HFFc6 (cell line): ENCODE data around the gene KPNB1. TPM values are rescaled to one million over a fixed set of nuclear protein-coding genes. Genes with fewer than 3 reads are reported as not detected.

ENCODE experiments used
- DNase-seq: peaks from one replicate; pipeline ENCODE4 v3.0.0-alpha.2; 2018
- H3K27ac Mint-ChIP-seq: 2 replicates; pipeline ENCODE4 v1.8.0; 2020; ENCODE audit warnings: mild to moderate bottlenecking, mixed read lengths
- H3K27me3 Mint-ChIP-seq: 2 replicates; pipeline ENCODE4 v1.8.0; 2021; ENCODE audit warnings: mild to moderate bottlenecking, moderate library complexity, mixed read lengths; ENCODE audit not compliant: insufficient read depth
- H3K36me3 Mint-ChIP-seq: 2 replicates; pipeline ENCODE4 v1.8.0; 2021; ENCODE audit warnings: low read depth, mixed read lengths
- H3K4me1 Mint-ChIP-seq: 2 replicates; pipeline ENCODE4 v1.8.0; 2020; ENCODE audit warnings: low read depth, mixed read lengths
- H3K4me3 Mint-ChIP-seq: 2 replicates; pipeline ENCODE4 v1.8.0; 2020; ENCODE audit warnings: mild to moderate bottlenecking, moderate library complexity, mixed read lengths
- H3K9me3 Mint-ChIP-seq: 2 replicates; pipeline ENCODE4 v1.8.0; 2020; ENCODE audit warnings: mild to moderate bottlenecking, mixed read lengths
- total RNA-seq, 6 experiments: library from RNA; stranded (reverse); fragmentation: NEBNext Ultra II Directional; extraction: Animal tissue kit (Norgen Biotek cat#: 25700); gene quantifications; 2 replicates in 1 of 6; 3 replicates in 5 of 6; pipeline ENCODE4 v1.2.3, GENCODE V29; 2021
- TF ChIP-seq, protein P1 (sequence below): fragments of 200-600 bp; sonication (generic); IDR thresholded peaks from 2 replicates; pipeline ENCODE4 v1.5.0; 2021; ENCODE audit warnings: antibody characterized with exemption, mild to moderate bottlenecking

Gene KPNB1
- total RNA-seq, 6 experiments from 2014 or later = 439 to 580 (median 549) TPM

DNA sequence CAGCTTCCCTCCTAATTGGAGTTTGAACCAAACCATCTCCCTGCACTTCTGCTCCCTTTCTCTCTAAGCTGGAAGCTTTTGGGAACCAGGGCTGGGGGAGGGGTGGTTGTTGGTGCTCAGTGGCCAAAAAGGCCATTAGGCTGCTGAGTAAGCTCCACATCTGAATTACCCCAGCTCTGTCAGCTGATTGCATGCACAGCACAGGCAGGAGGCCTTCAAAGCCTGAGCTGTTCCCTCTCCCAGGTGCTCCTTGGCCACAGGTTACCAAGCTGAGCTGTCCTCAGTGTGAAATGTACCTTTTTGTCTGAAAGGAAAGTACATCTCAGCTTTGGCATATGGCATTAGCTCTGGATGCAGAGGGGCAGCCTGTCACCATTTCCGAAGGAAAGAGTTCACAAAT is 38.0 kb downstream of the KPNB1 start:
- peaks cover 41% of the 10 kb centered on the region for H3K36me3 Mint-ChIP-seq
- H3K27ac Mint-ChIP-seq = no peak overlapping the region
- DNase-seq = no peak
- TF ChIP-seq, protein P1, sequence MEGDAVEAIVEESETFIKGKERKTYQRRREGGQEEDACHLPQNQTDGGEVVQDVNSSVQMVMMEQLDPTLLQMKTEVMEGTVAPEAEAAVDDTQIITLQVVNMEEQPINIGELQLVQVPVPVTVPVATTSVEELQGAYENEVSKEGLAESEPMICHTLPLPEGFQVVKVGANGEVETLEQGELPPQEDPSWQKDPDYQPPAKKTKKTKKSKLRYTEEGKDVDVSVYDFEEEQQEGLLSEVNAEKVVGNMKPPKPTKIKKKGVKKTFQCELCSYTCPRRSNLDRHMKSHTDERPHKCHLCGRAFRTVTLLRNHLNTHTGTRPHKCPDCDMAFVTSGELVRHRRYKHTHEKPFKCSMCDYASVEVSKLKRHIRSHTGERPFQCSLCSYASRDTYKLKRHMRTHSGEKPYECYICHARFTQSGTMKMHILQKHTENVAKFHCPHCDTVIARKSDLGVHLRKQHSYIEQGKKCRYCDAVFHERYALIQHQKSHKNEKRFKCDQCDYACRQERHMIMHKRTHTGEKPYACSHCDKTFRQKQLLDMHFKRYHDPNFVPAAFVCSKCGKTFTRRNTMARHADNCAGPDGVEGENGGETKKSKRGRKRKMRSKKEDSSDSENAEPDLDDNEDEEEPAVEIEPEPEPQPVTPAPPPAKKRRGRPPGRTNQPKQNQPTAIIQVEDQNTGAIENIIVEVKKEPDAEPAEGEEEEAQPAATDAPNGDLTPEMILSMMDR = no peak
- H3K27me3 Mint-ChIP-seq = peaks cover 7% of the 10 kb centered on the region
- H3K4me3 Mint-ChIP-seq = no peak overlapping the region
- H3K9me3 Mint-ChIP-seq = no peaks in the 10 kb centered on the region
- H3K4me1 Mint-ChIP-seq = peaks cover 60% of the 10 kb centered on the region

DNA sequence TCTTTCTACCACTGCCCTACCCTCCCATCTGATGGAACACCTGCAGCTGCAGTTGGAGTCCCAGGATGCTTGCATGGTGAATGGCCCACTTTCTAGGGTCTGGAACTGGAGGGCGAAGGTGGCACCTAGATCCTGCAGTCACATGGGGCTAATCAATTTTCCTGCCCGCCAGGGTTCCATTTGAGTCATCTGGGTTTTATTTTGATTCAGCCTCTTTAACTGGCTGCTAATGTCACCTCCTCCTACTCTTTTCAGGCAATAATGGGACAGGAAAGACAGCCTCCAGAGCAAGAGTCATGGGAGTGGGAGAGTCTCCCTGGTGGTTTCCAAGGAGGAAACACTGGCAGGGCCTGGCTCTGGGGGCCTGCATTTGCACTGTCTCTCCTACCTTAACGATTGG is 40.4 kb downstream of the KPNB1 start:
- H3K4me3 Mint-ChIP-seq = no peak overlapping the region; the same call in 1 of the 2 replicates
- no peaks in the 10 kb centered on the region for H3K9me3 Mint-ChIP-seq
- peaks cover 19% of the 10 kb centered on the region for H3K36me3 Mint-ChIP-seq
- H3K27me3 Mint-ChIP-seq = peaks cover 5% of the 10 kb centered on the region
- H3K4me1 Mint-ChIP-seq = peaks cover 50% of the 10 kb centered on the region
- no peak for DNase-seq
- no peak overlapping the region for H3K27ac Mint-ChIP-seq
- TF ChIP-seq, protein P1 = no peak

DNA sequence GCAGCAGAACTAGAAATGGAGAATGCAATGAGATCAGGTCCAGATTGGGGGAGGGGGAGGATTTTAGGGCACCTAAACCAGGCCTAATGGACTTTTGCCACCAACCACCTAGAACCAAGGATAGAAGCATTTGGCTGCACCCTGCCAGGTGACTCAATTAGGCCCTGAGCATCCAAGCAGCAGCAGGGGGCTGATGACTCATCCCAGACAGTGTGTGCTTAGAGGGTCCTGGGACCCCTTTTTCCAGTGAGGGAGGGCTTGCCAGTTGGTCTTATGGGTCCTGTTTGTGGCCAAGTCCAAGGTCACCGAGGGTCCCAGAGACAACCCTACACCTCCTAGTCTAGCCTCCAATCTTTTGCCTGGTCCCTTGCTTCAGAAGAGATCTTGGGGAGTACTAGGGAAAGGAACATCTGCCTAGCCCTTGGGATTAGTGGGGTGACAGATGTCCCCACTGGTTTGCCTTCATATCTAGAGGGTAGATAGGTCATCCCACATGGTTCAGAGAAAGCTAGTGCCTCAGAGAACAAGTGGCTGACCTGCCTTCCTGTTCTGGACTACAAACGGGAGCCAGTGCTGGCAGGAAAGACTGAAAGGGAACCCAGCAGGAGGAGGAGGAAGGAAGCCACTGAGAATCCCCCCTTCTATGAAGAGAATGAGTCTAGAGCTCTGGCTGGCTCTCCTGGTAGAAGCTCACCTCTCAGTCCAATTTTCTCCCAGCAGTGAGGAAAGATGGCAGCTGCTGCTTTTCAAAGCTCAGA is 42.6 kb downstream of the KPNB1 start:
- TF ChIP-seq, protein P1 = no peak
- Mint-ChIP-seq H3K4me3 (peak overlapping the region; percentile 31; the same call in 1 of the 2 replicates), H3K27me3 (peaks cover 6% of the 10 kb centered on the region), H3K36me3 (no peaks in the 10 kb centered on the region), H3K9me3 (no peaks in the 10 kb centered on the region), H3K4me1 (peaks cover 30% of the 10 kb centered on the region), H3K27ac (no peak overlapping the region)
- no peak for DNase-seq

DNA sequence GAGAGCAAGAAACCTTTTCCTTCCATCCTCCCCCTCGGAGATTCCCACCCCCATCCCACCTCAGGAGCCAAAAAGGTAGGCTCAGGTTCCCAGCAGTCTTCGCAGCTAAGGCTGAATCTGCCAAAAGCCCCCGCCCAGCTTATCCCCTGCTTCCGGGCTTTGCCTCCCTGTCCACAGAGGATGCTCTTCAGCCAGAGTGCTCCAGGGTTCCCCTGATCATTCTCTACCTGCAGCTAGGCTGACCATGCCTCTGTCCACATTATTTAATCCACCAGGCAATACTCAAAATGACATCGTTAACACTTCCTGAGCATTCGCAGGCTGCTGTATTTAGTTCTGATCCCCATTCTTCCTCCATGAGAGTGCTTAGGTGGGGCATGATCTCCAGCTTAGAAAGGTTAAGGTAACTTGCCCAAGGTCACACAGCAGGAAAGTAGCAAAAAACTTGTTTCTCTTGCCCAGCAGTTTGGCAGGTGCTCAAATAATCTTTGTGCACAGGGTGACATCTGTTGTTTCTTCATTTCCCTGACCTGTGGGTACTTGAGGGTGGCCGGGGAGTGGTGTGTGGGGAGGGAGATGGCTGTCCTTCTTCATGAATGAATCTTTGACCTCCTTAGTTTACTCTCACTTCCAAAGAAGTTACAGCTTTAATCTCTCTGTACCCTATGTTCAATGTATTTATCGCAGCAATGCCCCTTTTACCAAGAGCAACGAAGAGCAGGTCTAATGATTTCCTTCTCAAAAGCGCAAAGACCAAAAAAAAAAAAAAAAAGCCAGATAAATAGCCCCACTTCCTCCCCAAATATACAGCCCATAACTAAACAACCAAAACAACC is 43.4 kb downstream of the KPNB1 start:
- Mint-ChIP-seq H3K27me3 (peaks cover 6% of the 10 kb centered on the region), H3K27ac (peak overlapping the region; percentile 57), H3K9me3 (no peaks in the 10 kb centered on the region), H3K36me3 (no peaks in the 10 kb centered on the region), H3K4me3 (peak overlapping the region; percentile 85), H3K4me1 (peaks cover 25% of the 10 kb centered on the region)
- TF ChIP-seq, protein P1 = no peak
- no peak for DNase-seq

DNA sequence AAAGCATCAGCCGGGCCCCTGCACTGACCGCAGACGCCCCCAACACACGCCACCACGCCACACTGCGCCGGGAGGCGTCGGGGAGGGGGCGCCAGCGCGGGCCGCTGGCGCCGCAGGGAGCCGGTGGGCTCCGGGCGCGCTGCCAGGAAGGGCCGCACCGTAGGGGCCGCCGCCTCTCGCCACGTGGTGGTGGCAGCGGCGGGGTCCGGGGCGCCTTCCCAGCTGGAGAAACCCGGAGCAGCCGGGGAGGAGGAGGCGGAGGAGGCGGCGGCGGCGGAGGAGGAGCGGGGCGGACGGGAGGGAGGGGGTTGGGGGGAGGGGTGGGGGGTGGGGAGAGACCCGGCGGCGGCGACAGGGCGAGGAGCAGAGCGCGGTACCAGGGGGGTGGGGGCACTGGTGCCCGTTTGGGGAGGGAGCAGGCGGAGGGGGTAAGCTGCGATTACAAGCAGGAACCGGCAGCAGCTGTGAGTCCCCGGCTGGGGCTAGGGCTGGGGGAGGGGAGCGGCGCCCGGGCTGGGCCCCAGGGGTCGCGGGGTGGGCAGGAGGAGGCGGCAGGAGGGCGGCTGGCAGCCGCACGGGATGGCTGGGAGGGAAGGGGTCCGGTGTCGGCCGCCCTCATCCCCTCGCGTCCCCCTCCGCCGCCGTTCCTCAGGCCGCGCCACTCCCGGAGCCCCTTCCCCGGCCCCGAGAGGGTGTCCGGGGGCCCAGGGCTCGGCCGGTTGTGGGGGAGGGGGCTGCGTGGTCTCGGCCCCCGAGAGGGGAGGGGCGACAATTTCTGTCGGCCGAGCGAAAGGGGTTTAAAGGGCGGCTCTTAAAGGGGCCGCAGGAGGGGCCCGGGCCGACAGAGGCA is 44.2 kb downstream of the KPNB1 start, which contains the start of gene TBKBP1:
Gene TBKBP1 (plus strand): TSS at position 431 of the 850 bp plus-strand sequence. CDS start 1,952 bp downstream, outside the sequence.
- Mint-ChIP-seq H3K4me3 (peak within 1 kb of the TSS; percentile 87), H3K27me3 (peaks cover 5% of the 10 kb centered on the region), H3K36me3 (no peaks in the 10 kb centered on the region), H3K27ac (peak within 1 kb of the TSS; percentile 57), H3K9me3 (no peaks in the 10 kb centered on the region), H3K4me1 (peaks cover 25% of the 10 kb centered on the region)
- TF ChIP-seq, protein P1 = no peak
- DNase-seq = no peak
